ENCODE results near the gene SIPA1L3.

SIPA1L3 gene

DNA sequence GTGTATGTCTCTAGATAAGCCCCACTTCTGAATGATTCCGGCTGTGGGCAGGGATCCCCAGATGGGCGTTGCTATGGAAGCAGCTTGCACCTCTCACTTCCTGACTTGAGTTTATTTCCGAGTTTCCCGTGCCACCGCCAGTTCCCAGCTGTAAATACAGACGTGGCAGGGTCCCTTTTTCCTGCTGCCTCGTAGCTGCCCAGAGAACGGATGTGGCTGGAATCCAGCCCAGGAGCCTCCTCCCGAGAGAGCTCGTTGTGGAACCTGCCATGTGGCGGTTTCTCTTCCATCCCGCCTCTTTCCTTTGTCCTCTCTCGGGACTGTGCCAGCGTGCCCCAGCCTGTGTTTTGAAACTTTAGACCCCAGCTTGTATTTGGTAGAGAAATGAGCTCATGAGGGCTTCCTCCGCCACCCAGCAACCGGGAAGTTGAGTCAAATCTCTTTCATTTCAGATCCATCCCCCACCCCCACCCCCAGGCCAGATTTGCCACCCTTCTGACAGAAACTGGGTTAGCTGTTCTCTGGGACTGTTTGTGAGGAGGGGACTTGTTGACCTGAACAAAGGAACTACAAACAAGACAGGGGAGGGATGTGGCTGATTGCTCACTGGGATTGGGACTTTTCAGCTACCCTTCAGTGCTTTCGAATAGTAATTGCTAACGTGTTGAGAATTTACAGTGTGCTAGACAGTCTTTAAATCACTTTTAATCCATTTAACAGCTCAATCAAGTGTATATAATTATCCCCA, 96.6 kb downstream of the SIPA1L3 start:
- peak; percentile 5 for DNase-seq

DNA sequence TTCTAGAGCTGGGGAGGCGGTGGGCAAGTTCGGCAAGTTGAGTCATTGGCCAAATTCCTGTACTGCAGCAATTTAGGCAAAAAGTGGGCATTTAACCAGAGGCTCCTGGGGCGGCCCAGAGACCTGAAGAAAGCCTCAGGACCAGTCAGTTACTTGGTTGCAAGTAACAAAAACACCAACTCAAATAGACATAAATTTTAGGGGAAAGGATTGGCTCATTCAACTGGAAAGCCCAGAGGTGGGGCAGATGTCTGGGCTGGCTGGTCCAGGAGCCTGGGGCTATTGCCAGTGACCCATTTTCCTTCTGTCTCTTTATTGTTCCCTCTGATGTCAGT, 97.1 kb downstream of the SIPA1L3 start:
- DNase-seq, result no peak

DNA sequence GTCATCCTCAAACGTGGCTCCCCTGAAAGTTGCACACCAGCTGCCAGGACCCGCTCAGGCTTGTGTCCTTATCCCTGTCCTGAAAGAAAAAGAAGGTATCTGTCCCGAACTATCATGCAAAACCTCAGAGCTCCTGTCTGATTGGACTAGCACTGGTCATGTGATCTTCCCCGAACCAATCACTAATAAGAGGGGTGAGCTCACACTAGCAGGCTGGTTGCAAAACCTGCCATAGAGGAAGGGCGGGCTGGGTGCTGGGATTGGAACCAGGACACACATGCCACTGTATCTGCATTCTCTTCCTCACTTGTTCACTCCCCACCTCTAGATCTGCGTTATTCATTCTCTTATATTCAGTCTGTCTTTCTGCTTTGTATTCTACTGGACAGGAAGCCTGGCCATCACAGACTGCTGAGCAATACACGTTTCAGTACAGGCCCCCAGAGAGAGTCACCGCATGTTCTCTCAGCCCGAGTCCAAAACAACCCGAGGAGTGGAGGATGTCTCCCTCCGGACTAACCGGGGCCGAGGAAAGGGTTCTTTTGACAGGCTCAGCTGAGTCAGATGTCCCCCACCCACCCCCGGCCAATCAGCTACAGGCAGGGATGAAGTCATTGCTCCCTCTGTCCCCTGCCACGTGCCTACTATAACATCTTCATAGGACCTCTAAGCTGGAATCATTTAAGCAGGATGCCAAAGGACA, 97.7 kb downstream of the SIPA1L3 start:
- no peak for DNase-seq

DNA sequence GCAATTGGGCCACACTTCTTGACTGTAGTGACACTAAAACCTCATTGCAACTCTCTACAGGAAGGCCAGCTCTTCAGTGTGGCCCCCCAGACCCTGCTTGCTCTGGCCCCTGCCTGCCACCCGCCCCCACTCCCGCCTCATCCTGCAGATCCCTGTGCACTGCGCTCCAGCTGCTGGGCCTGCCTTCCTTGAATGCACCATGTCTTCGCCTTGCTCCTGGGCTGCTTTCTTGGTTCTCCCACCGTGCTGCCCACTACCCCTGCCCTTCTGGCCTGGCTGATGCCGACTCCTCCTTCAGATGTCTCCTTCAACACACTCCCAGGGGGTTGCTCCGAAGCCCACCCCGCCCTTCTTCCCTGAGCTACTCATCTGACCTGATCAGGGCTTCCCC, 98.2 kb downstream of the SIPA1L3 start:
- DNase-seq, result no peak

DNA sequence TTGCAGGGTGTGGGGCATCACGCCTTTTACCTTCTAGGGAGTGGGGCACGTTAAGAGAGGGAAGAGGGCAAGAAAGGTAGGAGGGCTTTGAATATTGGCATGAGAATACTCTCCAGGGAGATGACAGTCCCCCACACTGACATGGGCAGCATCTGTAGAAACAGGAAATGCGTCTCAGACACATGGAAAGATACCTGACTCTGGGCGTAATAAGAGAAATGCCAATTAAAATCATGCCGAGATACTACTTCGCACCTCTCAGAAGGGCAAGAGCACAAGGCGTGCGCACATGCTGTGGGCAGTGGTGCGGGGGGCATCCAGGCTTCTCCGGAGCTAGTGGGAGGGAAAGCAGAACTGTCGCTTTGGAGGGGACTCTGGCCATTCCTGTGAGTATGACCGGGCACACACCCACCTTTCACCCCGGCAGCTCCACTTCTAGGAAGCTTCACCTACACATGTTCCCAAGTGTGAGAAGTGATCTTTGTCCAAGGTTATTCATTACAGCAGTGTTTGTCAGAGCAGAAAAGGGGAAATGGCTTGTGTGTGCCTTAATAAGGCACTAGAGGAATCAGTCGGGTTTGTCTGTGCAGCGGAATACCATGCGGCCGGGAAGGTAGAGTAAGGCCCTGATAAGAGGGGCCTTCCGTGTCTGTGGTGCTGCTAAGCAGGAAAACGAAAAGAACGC, 99.5 kb downstream of the SIPA1L3 start:
- DNase-seq, result no peak

DNA sequence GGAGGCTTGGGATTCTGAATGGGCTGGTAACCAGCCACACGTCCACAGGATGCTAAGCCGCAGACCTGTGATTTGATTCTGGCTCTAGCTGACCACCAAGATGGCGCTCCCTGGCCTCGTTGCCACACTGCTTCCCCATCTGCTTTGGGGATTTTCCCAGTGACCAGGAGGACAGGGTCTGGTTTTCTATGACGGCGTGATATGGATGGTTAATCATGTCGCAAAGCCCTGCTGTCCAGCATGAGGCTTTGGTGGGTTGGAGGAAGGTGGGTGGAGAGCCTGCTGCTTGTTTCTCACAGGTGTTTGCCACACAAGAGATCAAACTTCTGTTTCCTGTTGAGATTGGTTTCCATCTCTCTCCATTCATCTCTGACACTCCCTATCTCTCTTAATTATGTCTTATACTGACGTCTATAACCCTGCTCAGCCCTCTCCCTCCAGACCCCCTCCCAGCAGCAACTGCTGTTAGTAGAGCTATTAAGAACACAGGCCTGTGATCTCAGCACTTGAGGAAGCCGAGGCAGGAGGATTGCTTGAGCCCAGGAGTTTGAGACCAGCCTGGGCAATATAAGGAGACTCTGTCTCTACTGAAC, 102.7 kb downstream of the SIPA1L3 start:
- no peak for DNase-seq

DNA sequence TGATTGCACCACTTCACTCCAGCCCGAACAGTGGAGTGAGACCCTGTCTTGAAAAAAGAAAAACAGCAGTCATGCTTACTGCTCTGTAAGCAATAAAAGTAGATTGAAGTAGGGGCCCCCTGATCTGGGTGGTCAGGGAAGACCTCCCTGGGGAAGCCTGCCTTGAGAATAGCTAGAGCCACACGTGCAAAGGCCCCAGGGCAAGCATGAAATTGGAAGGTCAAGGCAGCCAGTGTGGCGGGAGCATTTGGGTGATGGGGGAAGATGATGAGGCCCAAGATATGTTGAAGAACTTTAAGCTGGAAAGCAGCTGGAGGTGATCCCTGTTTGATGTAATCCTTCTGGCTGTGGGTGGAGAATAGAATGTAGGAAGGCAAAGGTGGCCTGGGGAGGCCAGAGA, 104.4 kb downstream of the SIPA1L3 start:
- DNase-seq, result no peak

- no peak for DNase-seq
Observed at GRCh38 chr19:38012290-38012689, 105.3 kb downstream of the SIPA1L3 start.

DNA sequence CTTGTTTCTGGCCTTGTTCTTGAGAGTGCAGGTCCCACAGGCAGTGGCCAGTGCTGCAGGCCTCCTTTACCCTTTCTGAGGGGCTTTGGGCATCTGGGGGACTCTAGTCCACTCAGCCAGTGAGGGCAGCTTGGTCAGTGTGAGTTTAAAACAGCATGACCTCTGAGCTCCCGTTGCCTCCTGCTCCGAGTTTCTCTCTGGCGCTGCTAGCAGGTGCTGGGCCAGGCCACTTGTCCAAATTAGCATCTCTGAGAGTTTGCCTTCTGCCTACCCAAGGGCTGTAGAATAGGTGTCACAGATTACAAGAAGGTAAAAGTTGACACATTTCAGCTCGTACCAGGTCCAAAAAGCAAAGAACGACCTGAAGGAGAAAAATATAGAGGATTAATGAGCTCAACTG, 105.9 kb downstream of the SIPA1L3 start:
- DNase-seq, result no peak

DNA sequence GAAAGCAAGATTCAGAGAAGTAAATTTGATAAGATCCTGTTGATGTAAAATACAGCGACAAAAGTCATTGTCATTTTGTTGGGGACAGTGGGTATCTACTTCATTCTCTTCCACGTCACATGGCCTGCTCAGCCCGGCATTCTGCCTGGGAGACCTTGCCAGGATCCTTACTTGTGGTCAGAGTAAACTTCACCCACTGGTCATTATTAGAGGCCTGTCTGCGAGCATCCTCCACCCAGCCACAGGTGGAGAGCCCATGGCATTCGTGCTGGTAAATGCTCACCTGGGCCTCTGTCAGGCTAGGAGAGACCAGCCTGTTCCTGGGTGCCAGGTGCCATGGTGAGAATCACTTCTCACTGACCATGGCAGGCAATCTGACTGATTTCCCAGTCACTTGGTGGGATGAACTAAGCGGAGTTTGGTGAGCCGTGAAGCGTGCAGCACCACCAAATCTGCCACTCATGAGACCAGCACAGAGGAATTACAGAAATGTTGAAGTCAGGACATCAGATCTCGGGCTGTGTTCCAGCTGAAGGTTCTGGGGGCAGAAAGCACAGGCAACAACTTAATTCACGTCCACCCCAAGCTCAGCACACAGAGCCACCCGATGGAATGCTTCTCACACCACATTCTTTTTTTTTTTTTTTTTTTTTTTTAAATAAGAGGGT, 107.0 kb downstream of the SIPA1L3 start:
- no peak for DNase-seq

DNA sequence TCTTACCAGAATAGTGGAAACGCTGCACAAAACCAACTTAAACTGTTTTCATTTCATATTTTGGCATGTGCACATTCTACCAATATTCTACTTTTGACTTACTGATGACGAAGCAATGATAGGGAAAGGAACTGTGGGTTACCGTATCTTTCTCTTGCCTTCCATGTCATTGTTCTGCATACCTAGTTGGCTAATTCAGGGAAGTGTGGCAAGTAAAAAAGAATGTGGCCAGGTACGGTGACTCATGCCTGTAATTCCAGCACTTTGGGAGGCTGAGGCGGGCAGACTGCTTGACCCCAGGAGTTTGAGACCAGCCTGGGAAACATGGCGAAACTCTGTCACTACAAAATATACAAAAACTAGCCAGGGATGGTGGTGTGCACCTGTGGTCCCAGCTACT, 108.2 kb downstream of the SIPA1L3 start:
- no peak for DNase-seq

DNA sequence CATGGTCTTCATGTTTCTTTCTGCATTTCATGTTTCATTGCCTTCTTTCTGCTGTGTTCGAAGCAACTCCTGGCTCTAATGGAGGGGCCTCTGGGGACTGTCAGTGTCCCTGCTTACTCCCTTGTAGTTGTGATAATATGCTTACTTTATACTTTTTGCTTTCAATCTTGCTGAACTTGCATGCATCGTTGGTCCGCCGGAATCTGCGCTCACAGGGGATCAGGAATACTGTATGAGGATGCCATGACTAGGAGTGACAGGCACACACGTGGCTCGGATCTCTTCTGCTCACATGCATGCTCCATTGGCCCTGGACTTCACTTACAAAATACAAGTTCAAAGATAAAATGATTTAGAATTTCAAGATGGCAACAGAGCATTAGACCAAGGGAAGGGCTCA, 108.8 kb downstream of the SIPA1L3 start:
- no peak for DNase-seq

- no peak for DNase-seq
Observed at GRCh38 chr19:38017401-38018151, 110.6 kb downstream of the SIPA1L3 start.

DNA sequence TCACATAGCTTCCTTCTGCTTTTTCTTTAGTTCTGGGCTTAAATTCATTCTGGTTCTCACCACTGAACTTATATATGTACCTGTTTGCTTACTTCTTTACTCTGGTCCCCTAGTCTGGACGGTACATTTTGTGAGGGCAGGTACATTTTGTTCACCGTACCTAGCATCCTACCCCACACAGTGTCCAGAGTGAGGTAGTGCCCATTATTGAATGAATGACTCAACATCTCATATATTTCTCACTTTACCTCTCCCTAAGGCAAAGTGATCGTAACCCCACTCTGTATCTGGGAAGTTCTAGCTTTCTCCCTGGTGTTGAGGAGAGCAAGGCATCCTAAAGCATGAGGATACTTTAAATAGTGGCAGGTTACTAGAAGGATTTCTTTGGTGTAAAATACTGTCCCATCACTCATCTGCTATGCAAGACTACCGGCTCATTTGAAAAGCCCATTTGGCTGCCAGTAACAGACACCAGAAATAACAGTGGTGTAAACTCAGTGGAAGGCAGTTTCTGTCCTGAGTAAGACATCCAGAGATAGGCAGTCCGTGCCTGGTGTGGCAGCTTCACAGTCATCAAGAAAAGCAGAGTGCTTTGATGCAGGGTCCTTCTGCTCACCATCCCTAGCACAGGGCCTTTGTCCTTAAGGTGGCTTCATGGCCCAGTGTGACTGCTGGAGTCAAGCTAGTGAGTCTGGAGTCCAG, 111.8 kb downstream of the SIPA1L3 start:
- no peak for DNase-seq

DNA sequence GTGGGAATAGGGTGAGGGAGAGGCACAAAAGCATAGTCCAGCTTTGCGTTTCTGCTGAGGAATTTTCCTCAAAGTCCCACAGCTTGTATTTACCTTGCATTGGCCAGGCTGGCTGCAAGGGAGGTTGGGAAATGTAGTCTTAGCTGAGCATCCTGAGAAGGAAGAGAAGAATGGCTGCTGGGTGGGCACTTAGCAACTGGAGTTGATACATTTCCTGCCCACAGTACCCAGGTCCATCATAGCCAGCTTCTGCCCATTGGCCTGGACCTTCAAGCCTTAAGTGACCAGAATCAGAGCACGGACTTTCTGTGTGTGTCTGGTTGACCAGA, 112.4 kb downstream of the SIPA1L3 start:
- DNase-seq, result no peak

DNA sequence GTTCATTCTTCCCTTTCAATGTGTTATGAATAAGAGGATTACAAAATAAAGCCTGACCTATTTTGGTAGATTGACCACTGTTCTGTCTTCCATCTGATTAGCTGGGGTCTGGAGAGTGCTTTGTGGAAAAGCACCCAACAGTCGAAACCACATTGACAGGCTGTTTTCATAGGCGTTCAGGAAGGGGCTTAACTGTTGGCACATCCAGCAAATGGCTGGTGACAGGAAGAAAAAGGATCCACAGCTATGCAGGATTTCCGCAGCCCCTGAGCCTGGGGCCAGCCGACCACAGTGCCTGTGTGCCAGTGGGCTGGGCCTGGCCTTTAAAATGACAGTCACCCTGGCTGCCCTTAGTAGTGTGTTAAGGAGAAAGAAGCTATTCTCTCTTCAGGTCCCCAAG, 113.3 kb downstream of the SIPA1L3 start:
- DNase-seq, result no peak

GRCh38 chr19:38021352-38021751, 114.3 kb downstream of the SIPA1L3 start:
- DNase-seq, result no peak

- DNase-seq, result no peak
Observed at GRCh38 chr19:38022791-38023670, 116.0 kb downstream of the SIPA1L3 start.

- no peak for DNase-seq
Observed at GRCh38 chr19:38023671-38024541, 116.9 kb downstream of the SIPA1L3 start.
